Liver (tissue), 9 donors: ENCODE data around the gene PPP6C. TPM values are rescaled to one million over a fixed set of nuclear protein-coding genes. Genes with fewer than 3 reads are reported as not detected.

ENCODE experiments used
- DNase-seq: peaks from one replicate; pipeline ENCODE4 v3.0.0-alpha.2; 2017; ENCODE audit warnings: low spot score
- H3K27ac ChIP-seq, 2 donors: one replicate each; pipeline ENCODE4 v1.7.0; 2013; ENCODE audit warnings: inconsistent platforms in 2 of 2, low read length in 2 of 2, control low read depth in 1 of 2, low read depth in 1 of 2, mild to moderate bottlenecking in 1 of 2
- H3K27me3 ChIP-seq, 4 donors: one replicate each; pipeline versions ENCODE4 v1.6.1 to v1.7.0; 2013; ENCODE audit warnings: low read length in 3 of 4, inconsistent platforms in 1 of 4, mild to moderate bottlenecking in 1 of 4, moderate library complexity in 1 of 4; ENCODE audit not compliant: control insufficient read depth in 4 of 4, insufficient read depth in 4 of 4
- H3K36me3 ChIP-seq, 4 donors: one replicate each; pipeline versions ENCODE4 v1.6.1 to v1.7.0; 2013; ENCODE audit warnings: low read length in 3 of 4, mild to moderate bottlenecking in 3 of 4, low read depth in 1 of 4, moderate library complexity in 1 of 4; ENCODE audit not compliant: control insufficient read depth in 4 of 4, insufficient read depth in 3 of 4
- H3K4me1 ChIP-seq, 4 donors: one replicate each; pipeline versions ENCODE4 v1.6.1 to v1.7.0; 2013; ENCODE audit warnings: low read length in 3 of 4, mild to moderate bottlenecking in 3 of 4, moderate library complexity in 1 of 4; ENCODE audit not compliant: control insufficient read depth in 4 of 4, insufficient read depth in 4 of 4
- H3K4me3 ChIP-seq, 3 donors: one replicate each; pipeline versions ENCODE4 v1.6.1 to v1.7.0; 2013; ENCODE audit warnings: low read length in 3 of 3, control low read depth in 1 of 3, low read depth in 1 of 3, mild to moderate bottlenecking in 1 of 3
- H3K9ac ChIP-seq, 2 donors: one replicate each; pipeline ENCODE4 v1.7.0; 2013; ENCODE audit warnings: low read length in 2 of 2, mild to moderate bottlenecking in 2 of 2, moderate library complexity in 2 of 2, control low read depth in 1 of 2, low read depth in 1 of 2
- H3K9me3 ChIP-seq, 4 donors: one replicate each; pipeline versions ENCODE4 v1.6.1 to v1.7.0; 2013; ENCODE audit warnings: low read length in 3 of 4; ENCODE audit not compliant: control insufficient read depth in 4 of 4
- FOXA1 ChIP-seq: IDR thresholded peaks from 2 replicates; pipeline ENCODE4 v1.6.1; 2016; ENCODE audit warnings: antibody characterized with exemption
- FOXA2 ChIP-seq: IDR thresholded peaks from 2 replicates; pipeline ENCODE4 v1.6.1; 2016; ENCODE audit warnings: antibody characterized with exemption
- GABPA ChIP-seq, 2 donors: IDR thresholded peaks in 1 of 2; conservative IDR thresholded peaks in 1 of 2; 2 replicates each; pipeline ENCODE4 v1.6.1; 2016; ENCODE audit warnings: antibody characterized with exemption in 2 of 2, mild to moderate bottlenecking in 1 of 2, moderate library complexity in 1 of 2
- HNF4A ChIP-seq, 2 donors: conservative IDR thresholded peaks; 2 replicates each; pipeline ENCODE4 v1.6.1; 2016; ENCODE audit warnings: antibody characterized with exemption in 2 of 2, mild to moderate bottlenecking in 2 of 2
- HNF4G ChIP-seq: IDR thresholded peaks from 2 replicates; pipeline ENCODE4 v1.6.1; 2016; ENCODE audit warnings: antibody characterized with exemption
- JUND ChIP-seq, 2 donors: IDR thresholded peaks; 2 replicates each; pipeline ENCODE4 v1.6.1; 2016; ENCODE audit warnings: antibody characterized with exemption in 2 of 2
- RAD21 ChIP-seq, 2 donors: IDR thresholded peaks; 2 replicates each; pipeline ENCODE4 v1.6.1; 2016; ENCODE audit warnings: antibody characterized with exemption in 2 of 2, mild to moderate bottlenecking in 2 of 2
- SP1 ChIP-seq: IDR thresholded peaks from 2 replicates; pipeline ENCODE4 v1.6.1; 2018; ENCODE audit warnings: antibody characterized with exemption, mild to moderate bottlenecking
- YY1 ChIP-seq: IDR thresholded peaks from 2 replicates; pipeline ENCODE4 v1.6.1; 2016; ENCODE audit warnings: antibody characterized with exemption, mild to moderate bottlenecking
- WGBS: extraction: QIAGEN DNeasy Blood & Tissue Kit; methylation state at CpG from one replicate; pipeline ENCODE4 v1.1.7; 2013; 5-methylcytosine and 5-hydroxymethylcytosine counted together
- polyA plus RNA-seq, 2 donors: library from polyadenylated mRNA; stranded (reverse) in 1 of 2; unstranded in 1 of 2; fragments of 200-250 nt in 1 of 2; fragments of >200 nt in 1 of 2; fragmentation: Nextera tagmentation in 1 of 2; extraction: Ambion mirVana in 1 of 2; gene quantifications; one replicate each; pipeline versions ENCODE4 v1.2.1 to v1.2.3, GENCODE V29; 2013 to 2015
- total RNA-seq, 2 donors: library from RNA; depleted of rRNA; stranded (reverse); fragments of >200 nt; gene quantifications; one replicate each; pipeline ENCODE4 v1.2.3, GENCODE V29; 2014
- TF ChIP-seq, protein P1 (sequence below): IDR thresholded peaks from 2 replicates; pipeline ENCODE4 v1.6.1; 2016; ENCODE audit warnings: antibody characterized with exemption, mild to moderate bottlenecking
- TF ChIP-seq, protein P2 (sequence below): IDR thresholded peaks from 2 replicates; pipeline ENCODE4 v1.6.1; 2016; ENCODE audit warnings: antibody characterized with exemption
- TF ChIP-seq, protein P3 (sequence below): IDR thresholded peaks from 2 replicates; pipeline ENCODE4 v1.6.1; 2016; ENCODE audit warnings: antibody characterized with exemption
- donor health status: healthy.
- donor health status: healthy.
- donor health status: healthy.
- donor health status: healthy.
- donor health status: healthy.

Gene PPP6C
- total and polyA plus RNA-seq, 4 donors, result 10.1 to 14.8 (median 12.2) TPM

- 91% methylated on average over 1 of the region's 1 CpG for WGBS
- TF ChIP-seq JUND (IDR thresholded peaks at IDR 0.05) (no peak), HNF4G (no peak), RAD21 (IDR thresholded peaks at IDR 0.05) (no peak), HNF4A (conservative IDR thresholded peaks at IDR 0.05) (no peak), GABPA (IDR thresholded peaks at IDR 0.05 in 1 of 2, conservative IDR thresholded peaks at IDR 0.05 in 1 of 2) (no peak), YY1 (no peak)
- TF ChIP-seq, protein P1, sequence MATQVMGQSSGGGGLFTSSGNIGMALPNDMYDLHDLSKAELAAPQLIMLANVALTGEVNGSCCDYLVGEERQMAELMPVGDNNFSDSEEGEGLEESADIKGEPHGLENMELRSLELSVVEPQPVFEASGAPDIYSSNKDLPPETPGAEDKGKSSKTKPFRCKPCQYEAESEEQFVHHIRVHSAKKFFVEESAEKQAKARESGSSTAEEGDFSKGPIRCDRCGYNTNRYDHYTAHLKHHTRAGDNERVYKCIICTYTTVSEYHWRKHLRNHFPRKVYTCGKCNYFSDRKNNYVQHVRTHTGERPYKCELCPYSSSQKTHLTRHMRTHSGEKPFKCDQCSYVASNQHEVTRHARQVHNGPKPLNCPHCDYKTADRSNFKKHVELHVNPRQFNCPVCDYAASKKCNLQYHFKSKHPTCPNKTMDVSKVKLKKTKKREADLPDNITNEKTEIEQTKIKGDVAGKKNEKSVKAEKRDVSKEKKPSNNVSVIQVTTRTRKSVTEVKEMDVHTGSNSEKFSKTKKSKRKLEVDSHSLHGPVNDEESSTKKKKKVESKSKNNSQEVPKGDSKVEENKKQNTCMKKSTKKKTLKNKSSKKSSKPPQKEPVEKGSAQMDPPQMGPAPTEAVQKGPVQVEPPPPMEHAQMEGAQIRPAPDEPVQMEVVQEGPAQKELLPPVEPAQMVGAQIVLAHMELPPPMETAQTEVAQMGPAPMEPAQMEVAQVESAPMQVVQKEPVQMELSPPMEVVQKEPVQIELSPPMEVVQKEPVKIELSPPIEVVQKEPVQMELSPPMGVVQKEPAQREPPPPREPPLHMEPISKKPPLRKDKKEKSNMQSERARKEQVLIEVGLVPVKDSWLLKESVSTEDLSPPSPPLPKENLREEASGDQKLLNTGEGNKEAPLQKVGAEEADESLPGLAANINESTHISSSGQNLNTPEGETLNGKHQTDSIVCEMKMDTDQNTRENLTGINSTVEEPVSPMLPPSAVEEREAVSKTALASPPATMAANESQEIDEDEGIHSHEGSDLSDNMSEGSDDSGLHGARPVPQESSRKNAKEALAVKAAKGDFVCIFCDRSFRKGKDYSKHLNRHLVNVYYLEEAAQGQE, result no peak
- TF ChIP-seq, protein P2, sequence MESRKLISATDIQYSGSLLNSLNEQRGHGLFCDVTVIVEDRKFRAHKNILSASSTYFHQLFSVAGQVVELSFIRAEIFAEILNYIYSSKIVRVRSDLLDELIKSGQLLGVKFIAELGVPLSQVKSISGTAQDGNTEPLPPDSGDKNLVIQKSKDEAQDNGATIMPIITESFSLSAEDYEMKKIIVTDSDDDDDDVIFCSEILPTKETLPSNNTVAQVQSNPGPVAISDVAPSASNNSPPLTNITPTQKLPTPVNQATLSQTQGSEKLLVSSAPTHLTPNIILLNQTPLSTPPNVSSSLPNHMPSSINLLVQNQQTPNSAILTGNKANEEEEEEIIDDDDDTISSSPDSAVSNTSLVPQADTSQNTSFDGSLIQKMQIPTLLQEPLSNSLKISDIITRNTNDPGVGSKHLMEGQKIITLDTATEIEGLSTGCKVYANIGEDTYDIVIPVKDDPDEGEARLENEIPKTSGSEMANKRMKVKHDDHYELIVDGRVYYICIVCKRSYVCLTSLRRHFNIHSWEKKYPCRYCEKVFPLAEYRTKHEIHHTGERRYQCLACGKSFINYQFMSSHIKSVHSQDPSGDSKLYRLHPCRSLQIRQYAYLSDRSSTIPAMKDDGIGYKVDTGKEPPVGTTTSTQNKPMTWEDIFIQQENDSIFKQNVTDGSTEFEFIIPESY, result no peak
- no peaks in the 10 kb centered on the region for H3K9me3 ChIP-seq
- no peak overlapping the region for H3K9ac ChIP-seq
- no peak overlapping the region for H3K27ac ChIP-seq
- H3K27me3 ChIP-seq, result no peaks in the 10 kb centered on the region
- H3K4me3 ChIP-seq, result no peak overlapping the region
- no peaks in the 10 kb centered on the region for H3K36me3 ChIP-seq
- peaks cover 0 to 2% (median 0%) of the 10 kb centered on the region in 4 donors for H3K4me1 ChIP-seq
- DNase-seq, result no peak
Measured at GRCh38 chr9:125177888-125178287, 11.7 kb downstream of the PPP6C start.

DNA sequence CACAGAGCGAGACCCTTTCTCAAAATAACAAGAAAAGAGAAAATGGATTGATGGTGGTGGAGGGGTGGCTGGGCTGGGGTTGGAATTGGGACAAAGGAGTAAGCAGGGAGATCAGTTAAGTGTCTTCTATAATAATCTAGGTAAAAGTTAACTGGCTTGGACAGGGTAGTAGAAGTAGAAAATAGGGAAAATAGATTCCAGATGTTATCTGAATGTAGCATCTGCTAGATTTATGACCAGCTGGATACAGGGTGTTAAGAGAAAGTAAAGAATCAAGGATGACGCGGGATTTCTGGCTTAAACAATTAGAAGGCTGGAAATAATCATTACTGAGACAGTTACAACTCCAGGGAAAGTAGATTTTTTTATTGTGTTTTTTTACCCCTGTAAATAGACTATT, 13.0 kb downstream of the PPP6C start:
- DNase-seq, result no peak
- no peaks in the 10 kb centered on the region for H3K27me3 ChIP-seq
- H3K9me3 ChIP-seq, result no peaks in the 10 kb centered on the region
- no peak overlapping the region for H3K27ac ChIP-seq
- TF ChIP-seq, protein P2, result no peak
- TF ChIP-seq, protein P1, result no peak
- TF ChIP-seq FOXA1, result no peak
- TF ChIP-seq FOXA2, result no peak
- no peak for TF ChIP-seq SP1
- TF ChIP-seq, protein P3, sequence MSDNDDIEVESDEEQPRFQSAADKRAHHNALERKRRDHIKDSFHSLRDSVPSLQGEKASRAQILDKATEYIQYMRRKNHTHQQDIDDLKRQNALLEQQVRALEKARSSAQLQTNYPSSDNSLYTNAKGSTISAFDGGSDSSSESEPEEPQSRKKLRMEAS, result no peak
- WGBS, result 98% methylated on average over 3 of the region's 3 CpGs
- peaks cover 0 to 2% (median 0%) of the 10 kb centered on the region in 4 donors for H3K4me1 ChIP-seq
- H3K9ac ChIP-seq, result no peak overlapping the region
- no peak overlapping the region for H3K4me3 ChIP-seq
- no peaks in the 10 kb centered on the region for H3K36me3 ChIP-seq
